ENCODE measurements around the gene MDM1.

Gene MDM1

DNA sequence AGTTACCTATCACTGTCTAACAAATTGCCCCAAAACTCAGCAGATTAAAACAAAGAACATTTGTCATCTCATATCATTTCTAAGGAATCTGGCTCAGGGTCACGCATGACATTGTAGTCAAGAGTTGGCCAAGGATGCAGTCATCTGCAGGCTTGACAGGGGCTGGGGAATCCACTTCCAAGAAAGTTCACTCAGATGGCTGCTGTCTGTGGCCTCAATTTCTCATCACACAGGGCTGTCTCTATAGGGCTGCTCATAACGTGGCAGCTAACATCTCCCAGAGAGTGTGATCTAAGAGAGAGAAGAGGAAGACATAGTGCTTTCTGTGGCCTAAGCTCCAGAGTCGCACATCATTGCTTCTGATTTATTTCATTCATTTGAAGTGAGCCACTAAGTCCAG lies 61.8 kb downstream of the MDM1 start:
- no peak for DNase-seq

- peak; percentile 58 for DNase-seq
Observed at GRCh38 chr12:68269779-68270178, 62.4 kb downstream of the MDM1 start.

DNA sequence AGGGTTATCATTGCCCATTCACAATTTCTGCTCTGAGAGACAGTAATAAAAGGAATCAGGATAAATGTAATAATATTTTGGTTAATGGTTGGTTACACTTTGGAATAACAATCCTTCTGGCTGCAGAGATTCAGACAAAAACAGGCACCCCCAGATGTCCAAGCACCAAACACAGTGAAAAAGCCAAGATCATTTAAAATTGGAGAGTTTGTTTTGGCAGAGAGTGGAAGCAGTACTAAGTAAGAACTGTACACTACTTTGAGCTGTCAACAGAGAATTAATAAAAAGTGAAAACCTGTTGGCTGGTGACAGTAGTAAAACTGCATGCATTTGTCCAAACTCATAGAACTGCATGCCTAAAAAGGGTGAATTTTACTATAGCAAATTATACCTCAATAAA lies 63.2 kb downstream of the MDM1 start:
- DNase-seq: no peak

DNA sequence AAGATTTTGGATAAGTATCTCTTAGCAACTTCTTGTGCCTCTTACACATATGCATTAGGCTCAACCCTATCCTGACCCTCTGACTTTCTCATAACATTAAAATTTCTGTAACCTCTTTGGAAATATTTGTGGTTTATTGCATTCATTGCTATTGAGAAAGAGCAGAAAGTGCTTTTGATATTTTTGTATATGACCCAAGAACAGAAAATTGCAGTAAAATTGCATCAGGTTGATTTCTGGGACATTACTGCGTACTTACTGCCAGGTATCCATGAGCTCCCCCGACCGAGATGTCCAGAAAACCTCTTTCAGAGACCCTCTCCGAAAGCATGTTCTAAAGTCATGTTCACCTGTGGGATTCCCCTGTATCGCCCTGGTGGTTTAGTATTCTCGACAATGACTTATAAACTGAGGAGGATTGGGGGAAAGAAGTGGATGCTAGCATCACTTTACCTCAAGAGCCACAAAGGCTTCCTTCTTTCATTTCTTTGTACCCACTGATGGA lies 64.2 kb downstream of the MDM1 start:
- peak; percentile 71 for DNase-seq

- DNase-seq: no peak
Observed at GRCh38 chr12:68264857-68265256, 67.3 kb downstream of the MDM1 start.

DNA sequence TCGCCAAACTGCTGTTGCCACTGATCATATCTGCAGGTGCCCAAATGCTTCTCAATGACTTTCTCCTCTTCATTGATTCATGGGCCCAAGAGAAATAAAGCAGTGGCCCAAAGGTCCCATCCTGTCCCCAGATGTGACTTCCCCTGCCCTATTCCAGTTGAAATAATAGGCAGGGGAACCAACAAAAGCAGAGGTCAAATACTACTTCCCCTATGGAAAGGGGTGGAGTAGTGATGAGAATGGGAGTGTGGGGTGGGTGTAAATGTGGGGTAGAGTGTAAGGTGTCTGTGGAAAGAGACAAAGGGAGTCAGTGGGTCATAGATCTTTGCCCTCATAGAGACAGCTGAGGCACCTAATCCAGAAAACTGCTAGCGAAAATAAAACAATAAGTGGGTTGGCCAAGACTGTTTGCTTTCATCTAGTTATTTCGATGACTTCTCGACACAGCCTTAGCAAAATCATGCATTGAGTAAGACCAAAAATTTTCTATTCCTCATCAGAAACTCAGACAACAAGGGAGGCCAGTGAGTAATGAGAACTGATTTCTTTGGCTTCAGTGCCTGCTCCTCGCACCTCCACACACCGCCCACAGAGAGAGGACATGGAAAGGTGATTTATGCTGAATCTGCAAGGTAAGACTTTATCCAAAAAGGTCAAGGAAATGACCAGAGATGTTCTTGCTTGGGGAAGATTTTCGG lies 67.9 kb downstream of the MDM1 start:
- DNase-seq: peak; percentile 57

DNA sequence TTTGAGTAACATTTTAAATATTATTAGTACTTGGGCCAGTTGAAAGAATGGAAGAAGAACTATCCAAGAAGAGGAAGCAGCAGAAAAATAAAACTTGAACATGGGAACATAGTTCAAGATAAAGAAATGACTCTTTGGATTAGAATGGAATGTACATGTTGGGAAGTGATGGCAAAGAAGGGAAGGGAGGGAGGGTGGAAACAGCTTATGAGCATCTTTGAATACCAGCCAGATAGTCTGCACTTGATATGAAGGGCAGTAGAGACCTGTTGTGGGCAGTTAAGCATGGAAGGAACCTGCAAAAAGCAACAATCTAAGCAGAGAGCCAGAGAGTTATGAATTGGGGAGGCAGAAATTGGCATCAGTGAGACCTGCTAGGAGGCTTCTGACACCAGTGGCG lies 68.8 kb downstream of the MDM1 start:
- DNase-seq: no peak

GRCh38 chr12:68261896-68262295 lies 70.3 kb downstream of the MDM1 start:
- DNase-seq: peak; percentile 74

DNA sequence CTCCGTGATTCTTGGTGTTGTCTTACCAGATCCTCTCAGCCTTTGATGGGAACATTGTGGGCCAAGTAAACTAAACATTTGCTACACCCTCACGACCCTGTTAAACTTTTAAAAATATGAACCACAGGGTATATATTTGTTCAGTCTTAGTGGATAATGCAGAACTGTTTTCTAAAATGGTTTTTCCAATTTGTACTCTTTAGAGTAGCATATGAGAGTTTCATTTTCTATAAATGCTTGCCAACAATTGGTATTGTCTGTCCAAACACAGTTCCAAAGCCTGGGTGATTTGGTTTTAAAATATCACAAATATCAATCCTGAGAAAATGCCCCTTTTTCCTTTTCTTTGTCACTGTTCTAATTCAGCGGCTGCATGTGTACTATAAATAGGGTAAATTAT lies 72.0 kb downstream of the MDM1 start:
- DNase-seq: no peak

GRCh38 chr12:68259318-68259940 lies 72.7 kb downstream of the MDM1 start:
- DNase-seq: peak; percentile 86

DNA sequence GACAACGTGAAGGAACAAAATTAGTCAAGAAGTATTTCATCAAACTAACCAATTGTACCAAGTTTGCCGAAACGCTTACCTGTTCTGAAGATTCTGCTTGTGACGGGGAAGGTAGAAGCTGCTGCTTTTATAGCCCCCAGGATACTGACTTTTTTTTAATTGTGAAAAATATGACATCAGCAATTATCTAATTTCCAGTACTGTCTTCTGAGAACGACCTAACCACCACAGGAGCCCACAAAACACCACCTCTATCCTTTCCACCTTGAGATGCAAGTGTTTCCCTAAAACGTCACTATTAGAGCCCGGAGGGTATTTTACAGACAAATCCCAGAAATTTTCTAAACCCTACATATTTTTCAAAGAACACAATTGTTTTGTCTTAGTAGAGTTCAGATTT lies 78.7 kb downstream of the MDM1 start, which contains the start of gene IL22:
Gene IL22, minus strand, starts transcription at position 101 of the 400 bp plus-strand sequence. CDS start 156 bp downstream, outside the sequence.
- no peak for DNase-seq

DNA sequence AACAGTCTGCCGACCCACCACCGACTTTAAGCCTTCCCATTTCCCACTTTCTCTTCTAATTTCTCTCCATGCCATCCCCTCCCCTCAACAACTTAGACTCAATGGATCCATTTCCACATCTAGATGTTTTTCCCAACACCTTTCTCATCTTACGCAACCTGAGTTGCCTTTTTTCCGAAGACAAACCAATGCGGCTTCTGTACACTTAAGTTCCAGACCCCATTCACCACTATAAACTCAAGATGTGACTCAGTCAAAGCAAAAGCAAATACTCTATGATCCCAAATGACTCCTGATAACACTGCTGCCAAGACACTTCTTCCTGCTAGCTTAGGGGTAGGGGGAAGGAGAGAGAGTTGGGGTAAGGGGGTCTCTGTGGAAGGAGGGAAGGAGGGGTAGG lies 80.1 kb downstream of the MDM1 start:
- DNase-seq: no peak

GRCh38 chr12:68250454-68250853 lies 81.7 kb downstream of the MDM1 start:
- DNase-seq: no peak

GRCh38 chr12:68247785-68248184 lies 84.4 kb downstream of the MDM1 start:
- DNase-seq: no peak

DNA sequence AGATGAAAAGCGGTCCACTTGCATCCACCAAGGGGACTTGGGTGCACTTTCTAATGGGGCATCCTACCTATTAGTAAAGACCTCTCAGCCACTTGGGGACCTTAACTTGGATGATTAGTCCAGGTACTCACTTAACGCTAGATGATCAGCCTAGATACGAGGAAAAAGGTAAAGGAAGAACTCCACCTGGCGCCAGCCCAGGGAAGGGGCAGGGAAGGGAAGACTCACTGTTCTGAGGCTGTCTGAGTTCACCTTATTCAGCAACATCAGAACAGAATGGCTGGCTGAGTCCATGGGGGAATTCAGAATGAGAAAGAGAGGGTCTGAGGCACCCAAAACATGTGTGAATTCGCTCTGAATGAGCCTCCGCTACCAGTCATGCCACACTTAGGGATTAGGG lies 85.8 kb downstream of the MDM1 start:
- no peak for DNase-seq

DNA sequence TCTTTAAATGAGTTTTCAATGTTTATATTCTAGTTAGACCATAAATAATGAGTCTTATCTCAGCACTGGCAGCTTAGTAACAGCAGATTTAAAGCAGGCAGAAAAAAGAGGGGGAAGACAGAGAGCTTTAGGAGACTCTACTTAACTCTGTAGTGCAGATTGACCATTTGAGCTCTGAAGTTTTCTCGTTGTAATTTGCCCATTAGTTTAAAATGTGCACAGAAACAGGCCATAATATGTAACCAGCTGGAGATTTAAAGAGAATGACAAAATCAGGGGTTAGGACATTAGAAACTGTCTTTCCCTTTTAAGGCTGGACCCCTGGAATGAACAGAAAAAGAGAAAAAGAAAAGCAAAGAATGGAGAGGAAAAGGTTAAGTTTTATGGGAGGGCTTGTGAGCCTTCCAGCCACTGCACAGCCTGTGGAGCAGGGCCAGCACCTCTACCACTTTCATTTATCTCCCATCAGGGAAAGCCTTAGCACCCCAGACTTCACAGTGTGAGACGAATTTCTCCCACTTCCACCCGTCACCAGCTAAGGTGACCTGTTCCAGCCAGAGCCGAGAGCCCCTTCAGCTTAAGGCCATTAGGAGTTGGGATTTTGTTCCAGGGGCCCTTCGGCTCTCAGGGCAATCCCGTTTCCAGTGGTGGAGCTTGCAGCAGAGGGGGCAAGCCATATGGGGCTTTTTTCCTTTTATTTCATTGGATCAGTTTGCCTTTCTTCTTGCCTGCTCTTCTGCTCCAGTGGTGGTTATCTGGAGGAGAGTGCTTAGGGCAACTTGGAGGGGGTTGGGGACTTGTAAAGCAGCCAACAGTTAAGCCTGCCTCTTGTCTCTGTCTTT lies 86.8 kb downstream of the MDM1 start:
- DNase-seq: no peak

Measured in activated CD4-positive, alpha-beta T cell treated with anti-CD3 and anti-CD28 coated beads, Interleukin-10, Interleukin-2, amounts not matched to agents 100 ng/mL and 50 ng/mL, durations not matched to agents 16 hours and 8 hours (primary cell).